NCI-H1048 (cell line): ENCODE measurements around the gene PTGES.
A peak's percentile ranks its signal among the peaks of the same experiment; 100 is the strongest.
"Not testable (repeated sequence)": the region's sequence is repeated elsewhere in the genome, so short reads cannot be mapped to it uniquely, and the experiment has no call there.

Experiments
- DNase-seq: peaks from one replicate; lab custom pipeline; 2025; lab: John Stamatoyannopoulos, UW

Gene PTGES

GRCh38 chr9:129752900-129753729 is at the start of gene PTGES:
TSS of gene PTGES (minus strand) at chr9:129753042. CDS start at chr9:129753012, 30 bp downstream.
- no peak for DNase-seq

- DNase-seq: no peak
Observed at GRCh38 chr9:129801504-129801903, 48.7 kb upstream of the PTGES start.

GRCh38 chr9:129798973-129799372 is 46.1 kb upstream of the PTGES start:
- no peak for DNase-seq

GRCh38 chr9:129796029-129796428 is 43.2 kb upstream of the PTGES start:
- DNase-seq: not testable (repeated sequence)

GRCh38 chr9:129794549-129794948 is 41.7 kb upstream of the PTGES start:
- DNase-seq: no peak

- no peak for DNase-seq
Observed at GRCh38 chr9:129786481-129786880, 33.6 kb upstream of the PTGES start.

GRCh38 chr9:129785866-129786265 is 33.0 kb upstream of the PTGES start:
- no peak for DNase-seq

GRCh38 chr9:129784970-129785369 is 32.1 kb upstream of the PTGES start:
- DNase-seq: not testable (repeated sequence)

GRCh38 chr9:129783516-129784361 is 30.9 kb upstream of the PTGES start:
- DNase-seq: peak; percentile 16

GRCh38 chr9:129781981-129782380 is 29.1 kb upstream of the PTGES start:
- DNase-seq: no peak

- no peak for DNase-seq
Observed at GRCh38 chr9:129781131-129781530, 28.3 kb upstream of the PTGES start.

- no peak for DNase-seq
Observed at GRCh38 chr9:129779560-129780190, 26.8 kb upstream of the PTGES start.

- no peak for DNase-seq
Observed at GRCh38 chr9:129778469-129778868, 25.6 kb upstream of the PTGES start.

GRCh38 chr9:129777769-129778130 is 24.9 kb upstream of the PTGES start:
- no peak for DNase-seq

GRCh38 chr9:129776938-129777768 is 24.3 kb upstream of the PTGES start:
- DNase-seq: no peak

- no peak for DNase-seq
Observed at GRCh38 chr9:129776566-129776937, 23.7 kb upstream of the PTGES start.

- not testable (repeated sequence) for DNase-seq
Observed at GRCh38 chr9:129776096-129776495, 23.3 kb upstream of the PTGES start.

GRCh38 chr9:129775448-129775798 is 22.6 kb upstream of the PTGES start:
- DNase-seq: no peak

- DNase-seq: no peak
Observed at GRCh38 chr9:129774791-129775447, 22.1 kb upstream of the PTGES start.

GRCh38 chr9:129773262-129774048 is 20.6 kb upstream of the PTGES start:
- no peak for DNase-seq
